Right lung (tissue), 5 donors: ENCODE measurements around the gene LRRC56. TPM values are rescaled to one million over a fixed set of nuclear protein-coding genes. Genes with fewer than 3 reads are reported as not detected.
"Not testable (repeated sequence)": the region's sequence is repeated elsewhere in the genome, so short reads cannot be mapped to it uniquely, and the experiment has no call there.

Experiments
- DNase-seq, 2 donors: peaks; one replicate each; pipeline ENCODE4 v3.0.0-alpha.2; 2013
- polyA plus RNA-seq, 5 donors: library from polyadenylated mRNA; unstranded; fragments of 120-200 nt; gene quantifications; one replicate each; pipeline versions ENCODE4 v1.2.1 to v1.2.3, GENCODE V29; 2013; ENCODE audit warnings: inconsistent platforms in 1 of 5, low replicate concordance in 1 of 5; ENCODE audit not compliant: insufficient read length in 5 of 5, insufficient read depth in 1 of 5

Gene LRRC56
- polyA plus RNA-seq, 5 donors: 2.3 to 5.0 (median 3.3) TPM

GRCh38 chr11:573146-573759 lies 35.9 kb downstream of the LRRC56 start:
- no peak for DNase-seq

DNA sequence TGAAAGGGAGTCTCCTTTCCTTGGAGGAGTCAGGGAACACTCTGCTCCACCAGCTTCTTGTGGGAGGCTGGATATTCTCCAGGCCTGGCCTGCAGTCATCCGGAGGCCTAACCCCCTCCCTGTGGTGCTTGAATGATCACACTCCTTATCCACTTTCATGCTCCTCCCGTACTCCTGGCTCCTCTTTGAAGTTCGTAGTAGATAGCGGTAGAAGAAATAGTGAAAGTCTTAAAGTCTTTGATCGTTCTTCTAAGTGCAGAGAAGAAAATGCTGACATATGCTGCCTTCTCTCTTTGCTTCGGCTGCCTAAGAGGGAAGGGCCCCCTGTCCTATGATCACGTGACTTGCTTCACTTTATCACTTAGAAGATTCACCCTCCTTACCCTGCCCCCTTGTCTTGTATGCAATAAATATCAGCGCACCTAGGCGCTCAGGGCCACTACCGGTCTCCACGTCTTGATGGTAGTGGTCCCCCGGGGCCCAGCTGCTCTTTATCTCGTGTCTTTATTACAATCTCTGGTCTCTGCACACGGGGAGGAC lies 36.8 kb downstream of the LRRC56 start:
- not testable (repeated sequence) for DNase-seq

DNA sequence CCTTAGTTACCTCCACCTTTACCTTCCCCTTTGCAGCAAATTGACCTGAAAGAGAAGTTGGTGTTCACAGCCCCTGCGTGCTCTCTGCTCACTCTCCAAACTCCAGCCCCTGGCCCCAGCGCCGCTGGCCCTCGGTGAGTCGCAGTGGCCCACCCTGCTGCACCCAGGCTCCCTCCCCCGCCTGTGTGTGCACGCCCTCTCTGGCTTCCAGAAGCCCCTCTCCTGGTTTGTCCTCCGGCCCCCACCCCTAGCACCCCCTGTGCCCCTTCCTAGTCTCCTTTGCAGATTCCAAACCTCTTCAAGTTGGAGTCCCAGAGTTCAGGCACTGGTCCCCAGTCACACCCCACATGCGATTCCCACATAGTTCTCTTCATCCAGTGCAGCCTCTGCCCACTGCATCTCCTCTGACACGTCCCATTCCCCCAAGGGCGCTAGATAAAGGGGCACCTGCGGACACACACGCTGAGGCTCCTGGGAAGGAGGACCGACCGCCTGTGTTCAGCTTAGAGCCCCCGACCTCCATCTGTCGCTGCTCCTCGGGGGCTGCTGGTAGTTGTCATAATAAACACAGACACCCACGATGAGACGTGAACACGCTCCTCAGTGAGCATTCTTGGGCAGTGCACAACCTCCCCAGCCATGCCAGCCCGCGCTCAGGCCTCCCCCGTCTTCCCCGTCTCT lies 37.4 kb downstream of the LRRC56 start:
- no peak for DNase-seq

DNA sequence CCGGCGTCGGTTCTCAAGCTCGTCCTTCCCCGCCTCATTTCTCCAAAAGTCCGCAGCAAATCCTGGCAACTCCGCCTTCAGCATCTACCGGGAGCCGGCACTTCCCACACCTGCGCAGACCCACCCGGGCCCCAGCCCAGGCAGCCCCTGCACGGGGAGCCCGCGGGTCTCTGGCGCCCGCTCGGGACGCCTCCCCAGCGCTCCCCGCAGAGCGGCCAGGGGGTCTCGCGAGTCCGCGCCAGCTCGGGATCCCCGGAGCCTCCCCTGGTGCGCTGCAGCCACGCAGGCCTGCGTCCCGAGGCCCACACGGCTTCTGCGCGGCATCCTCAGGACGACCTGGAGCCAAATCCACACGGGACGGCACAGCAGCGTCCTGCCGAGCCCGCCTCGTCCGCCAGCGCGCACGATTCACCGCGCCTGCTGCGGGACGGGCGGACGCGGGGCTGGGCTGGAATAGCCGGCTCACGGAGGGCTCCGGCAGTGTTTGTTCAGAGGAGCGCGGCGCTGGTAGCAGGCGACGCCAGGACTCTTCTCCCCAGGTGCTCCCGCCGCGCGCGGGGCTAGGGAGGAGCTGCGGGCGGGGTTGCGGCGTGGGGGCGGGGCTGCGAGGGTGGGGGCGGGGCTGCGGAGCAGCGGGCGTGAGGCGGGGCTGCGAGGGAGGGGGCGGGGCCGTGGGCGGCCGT lies 38.1 kb downstream of the LRRC56 start:
- peak in 1 of 2 donors; percentile 52 for DNase-seq

GRCh38 chr11:575996-576768 lies 38.9 kb downstream of the LRRC56 start, which contains the start of gene PHRF1:
PHRF1 (plus strand) TSS chr11:576470; CDS start chr11:581513, 5,043 bp downstream.
- DNase-seq: peak; percentile 96

- no peak for DNase-seq
Observed at GRCh38 chr11:576811-577610, 39.7 kb downstream of the LRRC56 start.

GRCh38 chr11:577611-577894 lies 40.2 kb downstream of the LRRC56 start:
- no peak for DNase-seq

DNA sequence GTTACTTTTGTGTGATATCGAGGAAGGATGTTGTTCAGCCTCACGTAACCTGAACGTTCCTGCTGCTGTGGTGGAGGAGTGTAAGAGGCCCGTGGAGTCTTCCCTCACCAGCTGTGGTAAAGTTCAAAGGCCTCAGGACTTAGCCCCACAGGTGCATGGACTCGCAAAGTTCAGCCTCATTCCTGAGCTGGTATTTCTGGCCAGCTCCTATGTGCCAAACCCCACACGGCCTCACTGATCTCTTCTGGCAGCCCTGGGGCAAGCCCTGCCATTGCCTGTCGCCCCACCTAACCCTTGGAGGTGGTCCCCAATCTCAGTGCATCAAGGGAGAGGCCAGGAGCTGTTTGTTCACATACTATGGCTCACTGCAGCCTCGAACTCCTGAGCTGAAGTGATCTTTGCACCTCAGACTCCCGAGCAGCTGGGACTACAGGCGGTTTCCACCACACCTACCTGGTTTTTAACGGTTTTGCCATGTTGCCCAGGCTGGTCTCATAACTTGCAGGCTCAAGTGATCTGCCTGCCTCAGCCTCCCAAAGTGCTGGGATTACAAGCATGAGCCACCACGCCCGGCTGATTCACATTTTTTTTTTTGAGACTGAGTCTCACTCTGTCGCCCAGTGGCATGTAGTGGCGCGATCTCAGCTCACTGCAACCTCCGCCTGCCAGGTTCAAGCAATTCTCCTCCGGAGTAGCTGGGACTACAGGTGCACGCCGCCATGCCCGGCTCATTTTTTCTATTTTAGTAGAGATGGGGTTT lies 41.1 kb downstream of the LRRC56 start:
- DNase-seq: no peak

- DNase-seq: no peak
Observed at GRCh38 chr11:579830-580601, 42.7 kb downstream of the LRRC56 start.

- no peak for DNase-seq
Observed at GRCh38 chr11:581342-581741, 44.0 kb downstream of the LRRC56 start.

GRCh38 chr11:581752-582151 lies 44.4 kb downstream of the LRRC56 start:
- DNase-seq: no peak

- DNase-seq: no peak
Observed at GRCh38 chr11:584287-584686, 47.0 kb downstream of the LRRC56 start.

DNA sequence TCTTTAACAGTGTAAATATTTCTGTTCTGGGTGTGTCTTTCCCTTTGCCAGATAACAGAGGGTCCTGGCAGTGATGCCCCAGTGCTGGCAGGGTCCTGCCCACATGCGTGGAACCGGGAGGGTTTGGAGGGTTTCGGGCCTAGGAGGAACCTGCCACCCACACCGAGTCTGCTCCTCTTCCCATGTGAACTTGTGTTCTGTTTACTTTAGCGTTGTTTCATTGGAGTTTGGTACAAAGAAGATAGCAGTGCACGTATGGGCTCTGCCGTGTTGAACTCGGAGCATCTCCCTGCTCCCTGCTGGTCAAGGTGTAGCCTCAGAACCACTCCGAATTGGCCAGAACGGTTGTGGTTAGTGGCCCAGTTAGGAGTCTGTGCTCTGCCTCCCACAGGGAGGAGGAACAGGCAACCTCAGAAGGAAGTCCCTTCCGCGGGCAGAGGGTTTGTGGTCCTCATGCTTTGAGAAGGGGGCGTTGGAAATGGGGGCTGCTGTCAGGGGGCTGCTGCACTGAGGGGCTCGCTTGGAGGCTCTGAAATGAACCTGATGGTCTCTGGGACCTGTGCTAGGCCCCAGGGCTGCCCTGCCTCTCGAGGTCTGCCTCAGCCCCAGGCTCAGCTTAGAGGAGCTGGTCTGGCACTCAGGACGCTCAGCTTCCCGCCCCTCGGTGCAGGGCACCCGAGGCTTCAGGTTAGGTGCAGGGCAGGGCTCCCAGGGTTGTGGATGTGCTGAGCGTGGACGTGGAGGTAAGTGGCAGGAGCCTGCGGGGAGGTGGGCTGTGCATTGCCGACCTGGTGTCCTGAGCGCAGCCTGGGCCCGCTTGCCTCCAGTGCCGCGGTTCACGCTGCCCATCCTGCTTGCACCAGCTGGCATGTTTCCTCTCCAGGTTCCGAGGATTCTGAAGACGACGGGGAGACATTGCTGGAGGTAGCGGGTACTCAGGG lies 49.3 kb downstream of the LRRC56 start:
- no peak for DNase-seq

DNA sequence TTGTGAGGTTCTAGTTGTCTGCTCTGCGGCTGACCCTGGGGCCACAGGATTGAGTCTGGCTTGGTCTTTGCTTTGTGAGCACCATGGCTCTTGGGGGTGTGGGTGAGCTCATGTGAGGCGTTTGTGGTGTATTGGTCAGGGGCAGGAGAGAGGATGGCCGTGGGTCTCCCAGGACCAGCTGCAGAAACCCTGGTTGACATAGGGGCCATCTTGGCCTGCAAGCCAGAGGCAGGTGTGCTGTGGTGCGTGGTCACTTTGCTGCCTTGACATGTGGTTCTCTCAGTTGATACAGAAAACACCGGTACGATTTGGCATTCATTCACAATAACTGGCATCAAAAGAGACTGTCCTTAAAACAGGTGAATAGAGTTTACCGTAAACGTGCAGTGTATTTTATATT lies 50.2 kb downstream of the LRRC56 start:
- no peak for DNase-seq

DNA sequence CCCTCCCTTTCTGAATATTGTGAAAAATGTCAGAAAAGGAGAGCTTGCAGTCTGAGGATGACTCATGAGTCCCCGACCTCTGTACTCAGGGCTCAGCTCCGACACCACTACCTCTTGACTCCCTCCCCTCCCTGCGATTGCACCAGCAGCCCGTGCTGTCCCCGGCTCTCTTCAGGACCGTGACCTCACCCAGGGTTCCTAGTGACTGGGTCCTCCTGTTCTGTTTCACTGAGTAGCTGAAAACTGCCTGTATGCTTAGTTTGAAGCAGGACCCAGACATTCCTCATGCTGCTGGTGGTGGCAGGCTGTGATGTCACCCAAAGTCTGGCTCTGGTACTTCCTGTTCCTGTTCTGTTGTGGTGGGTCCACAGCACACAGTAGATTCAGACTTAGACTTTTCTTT lies 50.7 kb downstream of the LRRC56 start:
- no peak for DNase-seq

DNA sequence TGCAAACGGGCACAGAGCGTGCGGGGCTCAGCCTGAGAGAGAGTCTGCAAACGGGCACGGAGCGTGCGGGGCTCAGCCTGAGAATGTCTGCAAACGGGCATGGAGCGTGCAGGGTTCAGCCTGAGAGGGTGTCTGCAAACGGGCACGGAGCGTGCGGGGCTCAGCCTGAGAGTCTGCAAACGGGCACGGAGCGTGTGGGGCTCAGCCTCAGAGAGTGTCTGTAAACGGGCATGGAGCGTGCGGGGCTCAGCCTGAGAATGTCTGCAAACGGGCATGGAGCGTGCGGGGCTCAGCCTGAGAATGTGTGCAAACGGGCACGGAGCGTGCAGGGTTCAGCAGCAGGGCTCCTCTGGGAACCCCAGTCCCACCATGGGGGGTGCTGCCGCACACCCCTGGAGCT lies 52.5 kb downstream of the LRRC56 start:
- no peak for DNase-seq

GRCh38 chr11:590997-591396 lies 53.7 kb downstream of the LRRC56 start:
- no peak for DNase-seq

GRCh38 chr11:592501-592900 lies 55.2 kb downstream of the LRRC56 start:
- DNase-seq: no peak

DNA sequence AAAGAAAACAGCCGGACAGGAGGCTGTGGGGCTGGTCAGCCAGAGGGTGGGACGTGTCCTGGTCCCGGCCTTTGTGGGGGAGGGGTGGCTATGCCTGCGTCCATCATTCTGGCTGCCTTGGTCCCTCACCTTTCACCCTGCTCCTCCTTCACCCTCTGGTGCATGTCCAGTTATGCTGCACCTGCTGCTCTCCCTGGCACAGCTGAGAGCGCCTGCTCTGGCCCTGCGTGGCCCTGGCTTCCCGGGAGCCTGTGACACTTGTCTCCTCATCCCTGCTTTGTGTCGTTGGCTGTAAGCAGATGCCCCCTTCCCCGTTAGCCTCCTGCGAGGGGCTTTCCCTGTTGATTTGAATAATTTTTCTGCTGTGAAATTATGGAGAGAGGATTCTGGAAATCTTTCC lies 55.6 kb downstream of the LRRC56 start:
- DNase-seq: no peak
